Heart right ventricle (tissue), 16 donors: ENCODE data around the gene CDKAL1. TPM values are rescaled to one million over a fixed set of nuclear protein-coding genes. Genes with fewer than 3 reads are reported as not detected.

ENCODE experiments used
- ATAC-seq, 8 donors: fragments of 200-7000 bp; cut with Tn5 transposase; one replicate each; pipeline ENCODE4 v1.9.1; 2020; ENCODE audit warnings: mild to moderate bottlenecking in 8 of 8, moderate library complexity in 8 of 8, moderate number of reproducible peaks in 1 of 8
- DNase-seq, 2 donors: peaks; one replicate each; pipeline ENCODE4 v3.0.0-alpha.2; 2020
- H3K27ac ChIP-seq, 10 donors: fragments of 200-600 bp; sonication (generic) in 2 of 10; one replicate each; pipeline versions ENCODE4 v1.5.0 to v1.8.0; 2020 to 2022; ENCODE audit warnings: mild to moderate bottlenecking in 3 of 10
- H3K27me3 ChIP-seq, 7 donors: fragments of 200-600 bp; one replicate each; pipeline ENCODE4 v1.8.0; 2021 to 2022; ENCODE audit warnings: mild to moderate bottlenecking in 2 of 7
- H3K36me3 ChIP-seq, 9 donors: fragments of 200-600 bp; sonication (generic) in 1 of 9; one replicate each; pipeline versions ENCODE4 v1.5.0 to v1.8.0; 2020 to 2022; ENCODE audit warnings: mild to moderate bottlenecking in 2 of 9
- H3K4me1 ChIP-seq, 9 donors: fragments of 200-600 bp; sonication (generic) in 1 of 9; one replicate each; pipeline versions ENCODE4 v1.5.0 to v1.8.0; 2020 to 2022; ENCODE audit warnings: mild to moderate bottlenecking in 4 of 9
- H3K4me3 ChIP-seq, 10 donors: fragments of 200-600 bp; sonication (generic) in 2 of 10; one replicate each; pipeline versions ENCODE4 v1.5.0 to v1.8.0; 2020 to 2022; ENCODE audit warnings: mild to moderate bottlenecking in 7 of 10, moderate library complexity in 2 of 10
- H3K9me3 ChIP-seq, 11 donors: fragments of 200-600 bp in 10 of 11; sonication (generic) in 2 of 11; one replicate each; pipeline versions ENCODE4 v1.5.0 to v1.8.0; 2013 to 2022; ENCODE audit warnings: mild to moderate bottlenecking in 2 of 11, control low read depth in 1 of 11, moderate library complexity in 1 of 11
- WGBS, 2 donors: extraction: QIAGEN DNeasy Blood & Tissue Kit; methylation state at CpG; one replicate each; pipeline ENCODE4 v1.1.7; 2013; ENCODE audit warnings: inconsistent platforms in 1 of 2; 5-methylcytosine and 5-hydroxymethylcytosine counted together
- intact Hi-C, 10 donors: fragments of 100-400 bp; cut with DNase I; formaldehyde crosslinking; loops; one replicate each; pipeline versions ENCODE4 v1.11.1 to v1.14.2; 2022
- polyA plus RNA-seq, 2 donors: library from polyadenylated mRNA; stranded (reverse); fragments of 200-250 nt; gene quantifications; one replicate each; pipeline ENCODE4 v1.2.3, GENCODE V29; 2013
- total RNA-seq, 10 donors: library from RNA; stranded (reverse); fragmentation: NEBNext Ultra II Directional in 3 of 10; extraction: Animal tissue kit (Norgen Biotek cat#: 25700) in 3 of 10; gene quantifications; one replicate each; pipeline versions ENCODE4 v1.2.1 to v1.2.4, GENCODE V29; 2021 to 2023
- TF ChIP-seq, protein P1 (sequence below), 9 donors: fragments of 200-600 bp; sonication (generic) in 2 of 9; IDR thresholded peaks; one replicate each; pipeline versions ENCODE4 v1.5.0 to v1.8.0; 2021 to 2022; ENCODE audit warnings: antibody characterized with exemption in 9 of 9, mild to moderate bottlenecking in 5 of 9, moderate library complexity in 1 of 9
- donor health status: Arrhythmogenic right ventricular cardiomyopathy.
- donor health status: ischemic (EF 13 %, LVEDD 7.1; RV severe dilation, severe dysfunction).
- donor health status: healthy with polysubstance abuse.
- donor health status: DM: no; HTN: yes; CAD: no.
- donor health status: DM: no; HTN: no; CAD: no.
- donor health status: ischemic (EF 25% LVEDD 6.9; RV normal size, moderate dysfunction).
- donor health status: ischemic (EF 25% LVEDD 5.7; RV mildly dilated, moderate dysfunction).
- donor health status: healthy.
- donor health status: DM: yes; HTN: yes; CAD: no.
- donor health status: Ischemic cardiomyopathy.
- donor health status: ischemic (EF 35%, LVEDD 5.7; RV mildly dilated, moderate dysfunction).
- donor health status: nonischemic (EF 11% LVEDD 7.7; RV severe dilation, severe dysfunction).
- donor health status: DM: yes; HTN: yes; CAD: no.
- donor health status: PGD.
- donor health status: ischemic (EF 29% LVEDD 5.4; RV normal size, mild dysfunction).
- donor health status: nonischemic (EF 23%, LVEDD 6.1; RV moderate dilation, normal function).

Gene CDKAL1
- total and polyA plus RNA-seq, 12 donors, result 3.2 to 14.0 (median 10.6) TPM

DNA sequence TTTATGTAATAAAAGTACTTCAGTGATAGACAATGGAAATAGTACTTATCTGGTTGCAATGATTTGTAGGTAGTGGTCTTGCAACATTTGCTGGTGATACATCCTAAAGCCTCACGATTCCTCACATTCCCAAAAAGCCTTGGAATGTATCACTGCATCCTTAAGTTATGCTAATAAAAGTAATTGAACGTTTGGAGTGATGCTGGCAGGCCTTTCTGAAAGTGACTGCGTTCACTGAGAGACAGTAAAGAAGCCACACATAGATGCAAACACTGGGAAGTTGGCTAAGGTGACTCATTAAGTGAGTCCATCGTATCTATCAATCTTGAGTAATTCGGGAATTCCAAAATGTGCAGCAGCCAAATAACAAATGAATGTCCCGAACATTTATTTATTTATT lies 615.2 kb downstream of the CDKAL1 start:
- TF ChIP-seq, protein P1, sequence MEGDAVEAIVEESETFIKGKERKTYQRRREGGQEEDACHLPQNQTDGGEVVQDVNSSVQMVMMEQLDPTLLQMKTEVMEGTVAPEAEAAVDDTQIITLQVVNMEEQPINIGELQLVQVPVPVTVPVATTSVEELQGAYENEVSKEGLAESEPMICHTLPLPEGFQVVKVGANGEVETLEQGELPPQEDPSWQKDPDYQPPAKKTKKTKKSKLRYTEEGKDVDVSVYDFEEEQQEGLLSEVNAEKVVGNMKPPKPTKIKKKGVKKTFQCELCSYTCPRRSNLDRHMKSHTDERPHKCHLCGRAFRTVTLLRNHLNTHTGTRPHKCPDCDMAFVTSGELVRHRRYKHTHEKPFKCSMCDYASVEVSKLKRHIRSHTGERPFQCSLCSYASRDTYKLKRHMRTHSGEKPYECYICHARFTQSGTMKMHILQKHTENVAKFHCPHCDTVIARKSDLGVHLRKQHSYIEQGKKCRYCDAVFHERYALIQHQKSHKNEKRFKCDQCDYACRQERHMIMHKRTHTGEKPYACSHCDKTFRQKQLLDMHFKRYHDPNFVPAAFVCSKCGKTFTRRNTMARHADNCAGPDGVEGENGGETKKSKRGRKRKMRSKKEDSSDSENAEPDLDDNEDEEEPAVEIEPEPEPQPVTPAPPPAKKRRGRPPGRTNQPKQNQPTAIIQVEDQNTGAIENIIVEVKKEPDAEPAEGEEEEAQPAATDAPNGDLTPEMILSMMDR (IDR thresholded peaks at IDR 0.05), result no peak
- intact Hi-C loops, result no loop called here
- H3K36me3 ChIP-seq, result no peaks in the 10 kb centered on the region
- no peak overlapping the region for H3K27ac ChIP-seq
- H3K9me3 ChIP-seq, result no peaks in the 10 kb centered on the region
- DNase-seq (no peak), ATAC-seq (no peak)
- no peaks in the 10 kb centered on the region for H3K27me3 ChIP-seq
- 87 to 93% methylated on average over 6 of the region's 6 CpGs for WGBS, 2 donors
- H3K4me3 ChIP-seq, result no peak overlapping the region
- H3K4me1 ChIP-seq, result peaks cover 0 to 13% (median 0%) of the 10 kb centered on the region in 9 donors

DNA sequence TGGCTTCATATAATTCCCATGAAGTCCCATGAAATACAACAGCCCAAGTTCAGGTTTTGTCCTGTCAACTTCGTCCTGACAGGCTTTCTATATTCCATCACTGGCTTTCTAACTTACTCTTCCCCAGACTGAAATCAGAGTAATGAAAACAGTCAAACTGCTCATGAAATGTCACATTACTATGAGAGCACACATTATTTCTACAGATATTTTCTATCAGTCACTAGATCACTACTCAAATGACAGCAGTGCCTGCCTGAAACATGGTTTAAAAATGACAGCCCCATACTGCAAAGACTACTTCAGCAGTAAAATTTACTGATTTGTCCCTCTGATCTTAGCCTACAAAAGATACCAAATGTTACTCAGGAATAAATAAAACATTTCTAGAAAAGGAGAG lies 616.4 kb downstream of the CDKAL1 start:
- Histone ChIP-seq H3K4me3 (no peak overlapping the region), H3K4me1 (peaks cover 0 to 13% (median 0%) of the 10 kb centered on the region in 9 donors), H3K27me3 (no peaks in the 10 kb centered on the region), H3K27ac (no peak overlapping the region), H3K36me3 (no peaks in the 10 kb centered on the region), H3K9me3 (no peaks in the 10 kb centered on the region)
- DNase-seq (no peak), ATAC-seq (no peak)
- WGBS, 2 donors, result 86 to 92% methylated on average over 1 of the region's 1 CpG
- TF ChIP-seq, protein P1 (IDR thresholded peaks at IDR 0.05), result no peak
- intact Hi-C loops, result no loop called here

DNA sequence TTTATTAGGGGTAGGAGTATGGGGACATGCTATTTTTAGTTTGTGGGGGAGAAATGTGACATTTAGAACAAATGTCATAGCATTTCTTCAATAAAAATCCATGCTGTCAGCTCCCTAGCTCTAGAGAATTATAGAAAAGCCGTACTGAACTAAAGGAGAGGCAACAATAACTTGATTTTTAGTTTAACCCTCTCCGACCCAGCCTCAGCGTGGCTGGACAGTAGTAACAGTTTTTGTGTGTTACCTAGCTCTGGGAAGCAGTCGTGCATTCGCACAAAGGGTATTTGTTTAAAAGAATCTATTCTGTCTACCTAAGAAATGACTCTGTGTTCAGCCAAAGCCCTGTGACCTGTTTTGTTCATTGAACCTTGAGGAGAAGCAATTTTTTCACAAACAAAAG lies 616.9 kb downstream of the CDKAL1 start:
- H3K4me3 ChIP-seq, result no peak overlapping the region
- no peaks in the 10 kb centered on the region for H3K9me3 ChIP-seq
- DNase-seq (no peak), ATAC-seq (no peak)
- no peaks in the 10 kb centered on the region for H3K36me3 ChIP-seq
- TF ChIP-seq, protein P1 (IDR thresholded peaks at IDR 0.05), result no peak
- whole genome bisulfite sequencing, 2 donors, result 59 to 74% methylated on average over 5 of the region's 5 CpGs
- H3K27me3 ChIP-seq, result no peaks in the 10 kb centered on the region
- H3K4me1 ChIP-seq, result peaks cover 0 to 13% (median 0%) of the 10 kb centered on the region in 9 donors
- intact Hi-C loops, result no loop called here
- no peak overlapping the region for H3K27ac ChIP-seq

DNA sequence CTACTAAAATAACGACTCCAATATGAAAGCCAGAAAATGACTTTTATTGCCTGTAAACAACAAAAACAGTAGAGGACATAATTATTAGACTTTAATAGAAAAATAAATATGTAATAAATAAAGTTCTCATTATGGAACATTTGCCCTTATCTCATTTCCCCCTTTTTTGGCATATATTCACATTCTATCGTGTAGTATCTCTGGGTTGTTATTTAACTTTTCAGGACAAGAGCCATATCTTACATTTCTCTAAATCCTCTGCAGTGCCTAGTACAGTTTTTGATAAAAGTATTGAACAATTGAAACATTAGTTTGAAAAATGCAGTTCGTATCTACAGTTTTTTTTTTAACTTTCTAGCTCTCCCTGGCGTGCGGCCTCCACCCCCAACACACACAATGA lies 617.3 kb downstream of the CDKAL1 start:
- no peaks in the 10 kb centered on the region for H3K36me3 ChIP-seq

More for the DNA sequence above, 617.3 kb downstream of the CDKAL1 start:
- TF ChIP-seq, protein P1 (IDR thresholded peaks at IDR 0.05), result no peak
- no peaks in the 10 kb centered on the region for H3K9me3 ChIP-seq
- WGBS, 2 donors, result 69 to 73% methylated on average over 5 of the region's 5 CpGs
- H3K27me3 ChIP-seq, result no peaks in the 10 kb centered on the region
- H3K4me3 ChIP-seq, result no peak overlapping the region
- DNase-seq, result no peak
- H3K4me1 ChIP-seq, result peaks cover 0 to 13% (median 0%) of the 10 kb centered on the region in 9 donors
- no peak overlapping the region for H3K27ac ChIP-seq
- intact Hi-C loops, result no loop called here
- ATAC-seq, result no peak
